ENCODE measurements around the gene COLQ.
"Not testable (repeated sequence)": the region's sequence is repeated elsewhere in the genome, so short reads cannot be mapped to it uniquely, and the experiment has no call there.

Gene COLQ

DNA sequence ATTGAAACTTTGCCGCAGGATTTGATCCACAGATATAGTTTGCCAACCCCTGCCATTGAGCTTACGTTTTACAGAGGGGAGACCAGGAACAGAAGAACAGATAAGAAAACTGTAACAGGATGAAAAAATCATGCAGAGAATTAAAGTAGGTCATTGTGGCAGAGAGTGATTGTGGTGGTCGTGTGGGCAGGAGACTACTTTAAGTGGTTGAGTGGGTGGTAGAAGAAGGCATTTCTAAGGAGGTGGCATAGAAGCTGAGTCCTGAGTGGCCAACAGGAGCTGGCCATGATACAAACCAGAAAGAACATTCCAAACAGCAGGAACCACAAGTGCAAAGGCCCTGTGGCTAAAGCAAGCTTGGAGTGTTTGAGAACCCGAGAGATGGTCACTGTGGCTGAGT, 34.5 kb downstream of the COLQ start:
- no peak for DNase-seq

GRCh38 chr3:15486020-15486419, 35.5 kb downstream of the COLQ start:
- no peak for DNase-seq

- not testable (repeated sequence) for DNase-seq
Measured at GRCh38 chr3:15484551-15484950, 37.0 kb downstream of the COLQ start.

DNA sequence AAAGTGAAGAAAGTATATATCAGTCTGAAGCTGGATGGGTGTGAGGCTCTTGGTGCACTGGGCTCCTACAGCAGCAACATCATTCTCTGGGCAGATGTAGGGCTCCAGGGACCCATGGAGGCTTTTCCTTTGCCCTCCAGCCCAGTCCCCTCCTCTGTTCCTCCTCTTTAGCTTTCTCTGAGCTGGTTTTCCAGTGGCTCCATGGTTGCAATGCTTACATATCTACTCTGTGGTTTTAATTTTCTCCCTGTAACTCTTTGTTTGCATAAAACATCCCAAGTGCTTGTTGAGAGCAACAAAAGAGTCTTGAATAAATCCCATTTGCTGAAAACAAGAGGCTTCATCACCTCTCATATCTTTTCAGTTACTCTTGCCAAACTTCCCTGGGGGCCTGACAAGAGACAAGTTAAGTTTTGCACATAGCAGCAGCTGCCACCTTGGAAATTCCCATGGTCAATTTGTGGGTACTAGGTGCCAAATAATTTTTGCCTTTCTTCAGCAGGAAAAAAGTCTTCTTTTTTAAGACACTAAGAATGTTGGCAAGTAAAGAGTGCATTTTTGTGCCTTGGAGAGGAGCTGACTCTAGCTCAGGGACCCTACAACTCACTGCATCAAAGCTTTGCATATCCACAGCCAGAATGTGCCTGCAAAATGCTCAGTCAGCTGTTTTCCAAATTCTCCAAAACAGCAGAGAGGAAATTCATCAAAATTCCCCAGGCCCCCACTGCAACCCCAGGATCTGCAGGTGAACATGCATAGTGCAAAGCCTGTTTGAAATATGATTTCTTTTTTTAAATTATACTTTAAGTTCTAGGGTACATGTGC, 41.9 kb downstream of the COLQ start:
- DNase-seq, result no peak

DNA sequence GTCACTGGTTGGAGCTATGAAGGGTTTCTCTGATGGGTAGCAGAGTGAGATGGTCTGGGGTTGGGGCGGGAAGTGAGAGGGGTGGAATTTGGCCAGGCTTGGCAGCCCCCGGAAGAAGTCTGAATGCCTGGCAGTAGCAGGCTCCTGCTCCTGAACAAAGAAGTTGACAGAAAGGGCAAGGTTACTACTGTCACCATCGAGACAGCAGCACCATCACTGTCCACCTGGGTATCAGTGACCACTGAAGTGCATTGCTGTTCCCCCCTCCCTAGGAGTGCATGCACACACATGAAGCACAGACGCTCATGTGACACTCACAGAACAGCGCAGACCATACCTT, 42.9 kb downstream of the COLQ start:
- no peak for DNase-seq

DNA sequence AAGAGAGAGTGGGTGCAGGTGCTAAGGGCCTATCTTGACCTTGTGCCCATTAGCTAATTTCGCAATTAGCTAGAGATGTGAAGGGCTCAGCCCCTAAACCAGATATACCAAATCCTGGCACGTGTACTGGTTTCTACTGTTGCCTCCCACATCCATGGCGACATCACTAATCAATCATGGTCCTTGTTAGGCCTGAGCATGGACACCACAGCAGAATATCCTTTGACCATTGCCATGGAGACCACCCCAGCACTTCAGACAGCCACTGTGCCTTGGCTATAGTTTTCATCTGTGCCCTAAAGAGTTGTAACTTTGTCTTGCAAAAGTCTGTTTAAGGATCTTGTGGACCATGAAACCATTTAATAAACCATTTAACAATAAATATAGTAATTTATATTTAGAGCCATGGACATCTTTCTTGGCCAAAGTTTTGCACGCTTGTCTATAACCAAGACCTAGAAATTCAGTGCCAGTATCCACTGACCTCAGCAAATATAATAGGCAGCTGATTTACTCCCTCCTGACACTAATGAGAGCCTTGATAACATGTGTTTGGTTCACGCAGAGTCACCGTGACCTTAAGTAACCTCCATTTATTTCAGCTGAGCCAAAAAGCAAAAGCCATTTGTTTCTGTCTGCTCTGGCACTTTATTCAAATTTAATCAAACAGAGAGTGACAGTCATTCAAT, 43.4 kb downstream of the COLQ start:
- DNase-seq, result no peak

GRCh38 chr3:15476378-15476777, 45.1 kb downstream of the COLQ start:
- DNase-seq, result peak; percentile 29

- no peak for DNase-seq
Measured at GRCh38 chr3:15475161-15475560, 46.3 kb downstream of the COLQ start.

DNA sequence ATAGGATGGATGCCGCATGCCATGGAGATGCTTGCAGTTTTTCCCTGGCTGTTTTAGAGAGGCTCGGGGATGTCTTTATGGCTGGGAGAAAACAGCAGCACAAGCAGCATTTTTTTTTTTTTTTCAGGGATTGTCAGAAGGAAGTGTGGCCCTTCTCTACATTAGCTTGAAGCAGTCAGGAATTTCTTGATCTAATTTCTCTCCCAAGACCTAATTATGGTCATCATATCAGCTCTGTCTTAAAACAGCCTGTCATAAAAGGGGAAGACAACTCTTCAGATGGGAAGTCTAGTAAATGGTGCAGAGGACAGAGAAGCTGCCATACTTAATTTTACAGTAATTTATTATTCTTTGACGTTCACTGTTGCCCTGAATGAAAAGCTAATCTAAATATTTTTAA, 49.6 kb downstream of the COLQ start:
- DNase-seq, result no peak

DNA sequence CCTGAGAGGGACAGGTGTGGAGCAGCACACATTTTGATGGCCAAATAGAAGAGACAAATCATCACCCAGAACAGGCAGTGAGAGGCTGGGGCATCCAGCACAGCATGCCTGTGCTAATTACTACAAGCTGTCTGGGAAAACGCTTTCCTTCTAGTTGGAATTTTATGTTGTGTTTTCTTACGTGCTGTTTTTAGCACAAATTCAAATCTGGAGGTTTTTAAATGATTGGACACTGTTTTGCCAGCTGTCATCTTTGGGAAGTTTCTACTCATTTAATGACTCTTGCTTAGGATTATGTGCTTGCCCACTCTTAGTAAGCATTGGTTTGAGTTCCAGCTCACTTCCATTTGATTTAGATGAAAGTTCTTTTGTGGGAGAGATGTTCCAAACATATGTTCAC, 50.7 kb downstream of the COLQ start:
- no peak for DNase-seq

DNA sequence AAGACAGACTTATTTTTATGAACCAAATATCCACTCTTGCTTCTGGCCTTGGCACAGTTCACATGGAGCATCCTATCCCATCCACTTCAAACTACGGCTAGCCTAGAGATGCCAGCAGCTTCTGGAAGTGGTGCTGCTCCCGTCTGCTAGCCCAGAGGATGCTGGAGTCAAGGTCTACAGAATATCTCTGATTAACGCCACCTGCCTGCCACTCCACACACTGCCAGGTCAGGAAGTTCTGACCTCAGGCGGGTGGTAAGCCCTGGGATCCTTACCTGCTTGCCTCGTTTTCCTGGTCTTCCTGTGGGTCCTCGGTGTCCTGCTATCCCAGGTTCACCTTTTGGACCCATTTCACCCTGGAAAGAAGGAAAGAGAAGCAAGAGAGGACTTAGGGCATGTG, 51.2 kb downstream of the COLQ start:
- DNase-seq, result no peak

DNA sequence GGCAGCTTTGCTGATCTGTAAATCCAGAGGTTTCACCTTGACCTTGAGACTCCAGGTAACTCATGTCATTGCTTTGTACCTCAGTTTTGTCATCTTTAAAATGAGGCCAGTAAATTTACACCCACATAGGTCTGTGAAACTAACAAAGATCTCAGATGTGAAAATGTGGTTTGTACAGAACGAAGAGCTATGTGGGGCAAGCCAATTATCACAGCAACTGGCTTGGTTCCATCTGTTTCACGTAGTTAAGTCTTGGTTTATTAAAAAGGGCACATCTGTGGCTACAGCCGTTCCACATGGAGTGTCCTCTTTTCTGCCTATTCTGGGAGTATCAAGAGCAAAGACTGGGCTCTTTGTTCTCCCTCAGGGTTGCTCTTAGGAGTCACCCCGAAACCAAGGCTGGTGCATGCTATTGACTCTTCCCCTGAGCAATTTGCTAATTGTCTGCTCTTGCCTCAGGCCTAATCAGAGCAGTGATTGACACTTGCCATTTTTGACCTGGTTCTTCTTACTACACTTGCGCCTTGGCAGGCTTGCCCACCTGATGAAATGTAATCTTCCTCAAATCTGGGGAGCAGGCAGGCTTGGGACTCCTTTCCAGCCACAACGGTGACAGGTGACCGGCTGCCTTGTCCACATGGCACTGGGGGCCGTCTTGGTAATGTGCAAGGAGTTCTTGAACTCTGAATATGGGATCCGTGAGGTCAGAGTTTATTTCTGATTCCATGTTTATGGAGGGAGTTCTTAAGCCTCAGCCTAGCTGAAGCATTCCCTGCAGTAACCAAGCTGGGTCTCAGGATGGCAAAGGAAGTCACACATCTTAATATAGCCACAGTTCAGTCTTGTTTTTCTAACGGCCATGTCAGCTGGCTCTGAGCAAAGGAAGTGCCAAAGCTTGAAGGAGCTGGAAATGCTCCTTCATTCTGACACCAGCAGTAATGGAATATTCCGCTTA, 54.0 kb downstream of the COLQ start:
- DNase-seq, result no peak

- no peak for DNase-seq
Measured at GRCh38 chr3:15465876-15466585, 55.5 kb downstream of the COLQ start.

GRCh38 chr3:15462451-15462850, 59.1 kb downstream of the COLQ start:
- DNase-seq, result no peak

- no peak for DNase-seq
Measured at GRCh38 chr3:15460891-15461531, 60.5 kb downstream of the COLQ start.

DNA sequence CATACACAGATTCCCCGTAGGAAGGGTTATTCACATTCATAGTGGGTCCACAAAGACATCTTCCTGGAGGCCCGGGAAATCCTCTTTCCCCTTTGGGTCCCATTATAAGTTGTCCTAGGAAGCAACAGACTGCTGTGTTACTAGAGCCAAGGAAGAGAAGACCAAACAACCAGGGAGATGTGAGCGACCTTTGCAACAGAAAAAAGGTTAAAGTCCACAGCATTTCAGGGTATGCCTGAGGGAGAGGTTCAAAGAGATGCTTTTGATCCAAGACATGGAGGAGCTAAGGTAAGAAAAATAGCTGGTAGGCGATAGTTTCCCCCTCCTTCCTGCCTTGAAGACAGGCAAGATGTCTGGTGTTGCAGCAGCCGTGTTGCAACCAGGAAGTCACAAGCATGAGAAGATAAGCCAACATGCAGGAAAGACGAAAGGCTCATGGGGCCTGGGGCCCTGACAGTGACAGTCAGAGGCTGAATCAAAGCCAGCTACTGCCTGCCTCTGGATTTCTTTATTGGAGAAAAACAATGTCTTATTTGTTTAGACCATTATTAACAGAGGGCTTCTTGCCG, 63.2 kb downstream of the COLQ start:
- no peak for DNase-seq

GRCh38 chr3:15456915-15457314, 64.6 kb downstream of the COLQ start:
- not testable (repeated sequence) for DNase-seq

DNA sequence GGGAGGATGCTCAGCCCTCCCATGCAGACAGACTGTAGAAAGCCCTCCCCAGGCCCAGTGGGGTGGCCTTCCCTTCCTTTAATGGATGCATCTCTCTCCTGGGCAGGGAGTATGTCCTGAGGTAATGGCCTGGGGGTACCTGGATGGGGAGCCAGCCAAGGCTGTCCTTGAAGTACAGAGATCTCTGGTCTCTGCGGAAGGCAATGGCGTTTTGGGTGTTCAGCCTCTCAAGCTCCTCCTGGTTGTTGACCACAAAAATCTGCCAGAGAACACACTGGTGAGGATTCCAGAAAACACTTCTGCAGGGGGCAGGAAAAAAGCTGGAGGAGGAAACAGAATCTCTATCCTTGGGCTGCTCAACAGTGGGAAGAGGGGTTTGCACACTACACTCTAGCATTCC, 65.2 kb downstream of the COLQ start:
- no peak for DNase-seq

DNA sequence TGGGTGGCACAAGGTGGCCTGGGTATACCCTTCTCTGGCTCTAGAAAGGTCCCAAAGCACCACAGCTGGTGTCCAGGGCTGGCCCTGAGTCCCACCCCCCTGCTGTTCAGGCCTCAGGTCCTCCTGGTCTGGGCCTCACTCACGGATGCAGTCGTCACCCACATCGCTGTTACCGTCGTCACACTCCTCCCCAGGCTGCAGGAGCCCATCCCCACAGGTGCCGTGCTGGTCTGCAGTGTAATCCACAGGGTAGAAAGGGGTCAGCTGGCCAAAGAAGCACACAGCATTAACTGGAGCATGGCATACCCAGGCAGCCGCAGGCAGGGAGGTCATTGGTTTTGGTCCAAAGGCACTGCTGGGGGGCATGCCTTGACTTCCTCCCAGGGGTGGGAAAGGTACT, 65.8 kb downstream of the COLQ start:
- no peak for DNase-seq

- no peak for DNase-seq
Measured at GRCh38 chr3:15454965-15455364, 66.5 kb downstream of the COLQ start.

DNA sequence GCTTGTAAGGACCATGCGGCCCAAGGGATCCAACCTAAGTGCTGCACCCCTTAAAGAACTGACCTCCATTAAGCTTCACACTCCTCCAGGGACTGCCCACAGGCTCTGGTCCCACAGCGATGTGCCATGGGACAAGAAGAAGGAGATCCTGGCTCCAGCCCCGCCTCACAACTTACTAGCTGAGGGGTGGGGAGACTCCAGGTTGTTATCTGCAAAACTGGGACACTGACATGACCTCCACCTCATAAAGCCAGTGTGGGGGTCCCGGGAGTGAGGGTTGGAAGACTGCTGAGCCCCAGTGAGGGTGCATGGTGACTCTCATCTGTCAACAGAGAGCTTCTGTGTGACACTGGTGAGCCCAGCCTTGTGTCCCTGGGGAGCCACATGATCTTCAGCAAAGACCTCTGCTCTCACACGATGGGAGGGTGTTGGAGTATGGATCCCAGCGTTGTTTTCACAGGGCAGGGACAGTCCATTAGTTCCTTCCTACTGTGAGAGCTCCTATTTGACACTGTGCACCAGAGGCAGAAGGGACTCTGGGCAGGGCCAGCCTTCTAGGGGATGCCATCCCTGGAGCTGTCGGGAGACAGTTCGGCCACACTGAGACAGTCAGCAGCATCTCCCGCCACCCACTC, 67.4 kb downstream of the COLQ start:
- DNase-seq, result no peak

Data from HCEC 1CT (cell line).